ENCODE data around the gene PIP5K1B.

DNA sequence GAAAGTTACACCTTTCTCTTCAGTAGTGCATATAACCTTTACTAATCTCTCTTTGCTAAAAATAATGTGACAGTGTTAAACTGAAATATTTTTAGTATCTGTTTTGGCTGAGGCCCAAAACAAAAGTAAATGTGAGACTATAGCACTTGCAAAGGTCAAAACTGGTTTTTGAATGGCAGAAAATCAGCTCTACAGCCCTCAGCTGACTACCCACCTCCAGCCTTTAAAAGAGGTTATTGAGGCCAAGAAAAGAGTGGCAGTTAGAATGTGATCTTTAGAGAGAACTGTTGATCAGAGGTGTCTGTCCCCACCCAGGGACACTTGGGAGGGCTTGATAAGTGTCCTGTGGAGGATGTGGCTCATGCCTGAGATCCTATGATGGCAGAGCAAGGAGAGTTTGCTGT lies 278.0 kb downstream of the PIP5K1B start:
- TF ChIP-seq, protein P1, sequence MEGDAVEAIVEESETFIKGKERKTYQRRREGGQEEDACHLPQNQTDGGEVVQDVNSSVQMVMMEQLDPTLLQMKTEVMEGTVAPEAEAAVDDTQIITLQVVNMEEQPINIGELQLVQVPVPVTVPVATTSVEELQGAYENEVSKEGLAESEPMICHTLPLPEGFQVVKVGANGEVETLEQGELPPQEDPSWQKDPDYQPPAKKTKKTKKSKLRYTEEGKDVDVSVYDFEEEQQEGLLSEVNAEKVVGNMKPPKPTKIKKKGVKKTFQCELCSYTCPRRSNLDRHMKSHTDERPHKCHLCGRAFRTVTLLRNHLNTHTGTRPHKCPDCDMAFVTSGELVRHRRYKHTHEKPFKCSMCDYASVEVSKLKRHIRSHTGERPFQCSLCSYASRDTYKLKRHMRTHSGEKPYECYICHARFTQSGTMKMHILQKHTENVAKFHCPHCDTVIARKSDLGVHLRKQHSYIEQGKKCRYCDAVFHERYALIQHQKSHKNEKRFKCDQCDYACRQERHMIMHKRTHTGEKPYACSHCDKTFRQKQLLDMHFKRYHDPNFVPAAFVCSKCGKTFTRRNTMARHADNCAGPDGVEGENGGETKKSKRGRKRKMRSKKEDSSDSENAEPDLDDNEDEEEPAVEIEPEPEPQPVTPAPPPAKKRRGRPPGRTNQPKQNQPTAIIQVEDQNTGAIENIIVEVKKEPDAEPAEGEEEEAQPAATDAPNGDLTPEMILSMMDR (IDR thresholded peaks at IDR 0.05; ENCODE audit: poor library complexity) = no peak
- TF ChIP-seq EZH2 (IDR thresholded peaks at IDR 0.05; ENCODE audit: borderline replicate concordance) (no peak), EZH2phosphoT487 (IDR thresholded peaks at IDR 0.05; ENCODE audit: low read depth, severe bottlenecking, unreplicated experiment) (no peak)

All from hepatocyte (in vitro differentiated cells).